Heart right ventricle (tissue), 16 donors: ENCODE data around the gene TTC19. TPM values are rescaled to one million over a fixed set of nuclear protein-coding genes. Genes with fewer than 3 reads are reported as not detected.
"Not testable (repeated sequence)": the region's sequence is repeated elsewhere in the genome, so short reads cannot be mapped to it uniquely, and the experiment has no call there.

Experiments used
- ATAC-seq, 8 donors: fragments of 200-7000 bp; cut with Tn5 transposase; one replicate each; pipeline ENCODE4 v1.9.1; 2020; ENCODE audit warnings: mild to moderate bottlenecking in 8 of 8, moderate library complexity in 8 of 8, moderate number of reproducible peaks in 1 of 8
- DNase-seq, 2 donors: peaks; one replicate each; pipeline ENCODE4 v3.0.0-alpha.2; 2020
- H3K27ac ChIP-seq, 10 donors: fragments of 200-600 bp; sonication (generic) in 2 of 10; one replicate each; pipeline versions ENCODE4 v1.5.0 to v1.8.0; 2020 to 2022; ENCODE audit warnings: mild to moderate bottlenecking in 3 of 10
- H3K27me3 ChIP-seq, 7 donors: fragments of 200-600 bp; one replicate each; pipeline ENCODE4 v1.8.0; 2021 to 2022; ENCODE audit warnings: mild to moderate bottlenecking in 2 of 7
- H3K36me3 ChIP-seq, 9 donors: fragments of 200-600 bp; sonication (generic) in 1 of 9; one replicate each; pipeline versions ENCODE4 v1.5.0 to v1.8.0; 2020 to 2022; ENCODE audit warnings: mild to moderate bottlenecking in 2 of 9
- H3K4me1 ChIP-seq, 9 donors: fragments of 200-600 bp; sonication (generic) in 1 of 9; one replicate each; pipeline versions ENCODE4 v1.5.0 to v1.8.0; 2020 to 2022; ENCODE audit warnings: mild to moderate bottlenecking in 4 of 9
- H3K4me3 ChIP-seq, 10 donors: fragments of 200-600 bp; sonication (generic) in 2 of 10; one replicate each; pipeline versions ENCODE4 v1.5.0 to v1.8.0; 2020 to 2022; ENCODE audit warnings: mild to moderate bottlenecking in 7 of 10, moderate library complexity in 2 of 10
- H3K9me3 ChIP-seq, 11 donors: fragments of 200-600 bp in 10 of 11; sonication (generic) in 2 of 11; one replicate each; pipeline versions ENCODE4 v1.5.0 to v1.8.0; 2013 to 2022; ENCODE audit warnings: mild to moderate bottlenecking in 2 of 11, control low read depth in 1 of 11, moderate library complexity in 1 of 11
- WGBS, 2 donors: extraction: QIAGEN DNeasy Blood & Tissue Kit; methylation state at CpG; one replicate each; pipeline ENCODE4 v1.1.7; 2013; ENCODE audit warnings: inconsistent platforms in 1 of 2; 5-methylcytosine and 5-hydroxymethylcytosine counted together
- intact Hi-C, 10 donors: fragments of 100-400 bp; cut with DNase I; formaldehyde crosslinking; loops; one replicate each; pipeline versions ENCODE4 v1.11.1 to v1.14.2; 2022
- polyA plus RNA-seq, 2 donors: library from polyadenylated mRNA; stranded (reverse); fragments of 200-250 nt; gene quantifications; one replicate each; pipeline ENCODE4 v1.2.3, GENCODE V29; 2013
- total RNA-seq, 10 donors: library from RNA; stranded (reverse); fragmentation: NEBNext Ultra II Directional in 3 of 10; extraction: Animal tissue kit (Norgen Biotek cat#: 25700) in 3 of 10; gene quantifications; one replicate each; pipeline versions ENCODE4 v1.2.1 to v1.2.4, GENCODE V29; 2021 to 2023
- TF ChIP-seq, protein P1 (sequence below), 9 donors: fragments of 200-600 bp; sonication (generic) in 2 of 9; IDR thresholded peaks; one replicate each; pipeline versions ENCODE4 v1.5.0 to v1.8.0; 2021 to 2022; ENCODE audit warnings: antibody characterized with exemption in 9 of 9, mild to moderate bottlenecking in 5 of 9, moderate library complexity in 1 of 9
- donor health status: Arrhythmogenic right ventricular cardiomyopathy.
- donor health status: ischemic (EF 13 %, LVEDD 7.1; RV severe dilation, severe dysfunction).
- donor health status: healthy with polysubstance abuse.
- donor health status: DM: no; HTN: yes; CAD: no.
- donor health status: DM: no; HTN: no; CAD: no.
- donor health status: ischemic (EF 25% LVEDD 6.9; RV normal size, moderate dysfunction).
- donor health status: ischemic (EF 25% LVEDD 5.7; RV mildly dilated, moderate dysfunction).
- donor health status: healthy.
- donor health status: DM: yes; HTN: yes; CAD: no.
- donor health status: Ischemic cardiomyopathy.
- donor health status: ischemic (EF 35%, LVEDD 5.7; RV mildly dilated, moderate dysfunction).
- donor health status: nonischemic (EF 11% LVEDD 7.7; RV severe dilation, severe dysfunction).
- donor health status: DM: yes; HTN: yes; CAD: no.
- donor health status: PGD.
- donor health status: ischemic (EF 29% LVEDD 5.4; RV normal size, mild dysfunction).
- donor health status: nonischemic (EF 23%, LVEDD 6.1; RV moderate dilation, normal function).

The TTC19 gene
- total and polyA plus RNA-seq, 12 donors: 10.8 to 41.1 (median 26.7) TPM

DNA sequence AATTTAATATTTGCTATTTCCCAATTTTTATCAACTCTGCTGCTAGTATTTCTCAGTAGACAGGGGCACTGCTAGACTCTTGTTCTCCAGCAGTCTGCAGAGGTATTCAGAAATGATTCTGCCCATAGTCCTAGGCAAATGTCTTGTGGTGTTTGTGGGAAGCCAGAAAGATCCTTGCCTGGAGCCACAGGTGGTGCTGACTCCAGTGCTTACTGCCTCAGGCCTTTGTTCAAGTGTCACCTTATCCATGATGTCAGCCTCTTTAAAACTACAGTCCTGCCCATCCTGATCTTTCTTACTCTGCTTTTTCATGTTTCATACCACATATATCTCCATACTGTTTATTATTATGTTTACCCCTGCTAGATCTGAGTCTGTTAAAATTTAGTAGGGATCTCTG lies 26.6 kb upstream of the TTC19 start:
- Histone ChIP-seq H3K36me3 (peaks cover 0 to 48% (median 15%) of the 10 kb centered on the region in 9 donors), H3K4me1 (no peaks in the 10 kb centered on the region), H3K9me3 (no peaks in the 10 kb centered on the region), H3K4me3 (no peak overlapping the region), H3K27ac (no peak overlapping the region), H3K27me3 (no peaks in the 10 kb centered on the region)
- TF ChIP-seq, protein P1, sequence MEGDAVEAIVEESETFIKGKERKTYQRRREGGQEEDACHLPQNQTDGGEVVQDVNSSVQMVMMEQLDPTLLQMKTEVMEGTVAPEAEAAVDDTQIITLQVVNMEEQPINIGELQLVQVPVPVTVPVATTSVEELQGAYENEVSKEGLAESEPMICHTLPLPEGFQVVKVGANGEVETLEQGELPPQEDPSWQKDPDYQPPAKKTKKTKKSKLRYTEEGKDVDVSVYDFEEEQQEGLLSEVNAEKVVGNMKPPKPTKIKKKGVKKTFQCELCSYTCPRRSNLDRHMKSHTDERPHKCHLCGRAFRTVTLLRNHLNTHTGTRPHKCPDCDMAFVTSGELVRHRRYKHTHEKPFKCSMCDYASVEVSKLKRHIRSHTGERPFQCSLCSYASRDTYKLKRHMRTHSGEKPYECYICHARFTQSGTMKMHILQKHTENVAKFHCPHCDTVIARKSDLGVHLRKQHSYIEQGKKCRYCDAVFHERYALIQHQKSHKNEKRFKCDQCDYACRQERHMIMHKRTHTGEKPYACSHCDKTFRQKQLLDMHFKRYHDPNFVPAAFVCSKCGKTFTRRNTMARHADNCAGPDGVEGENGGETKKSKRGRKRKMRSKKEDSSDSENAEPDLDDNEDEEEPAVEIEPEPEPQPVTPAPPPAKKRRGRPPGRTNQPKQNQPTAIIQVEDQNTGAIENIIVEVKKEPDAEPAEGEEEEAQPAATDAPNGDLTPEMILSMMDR (IDR thresholded peaks at IDR 0.05): no peak
- ATAC-seq (no peak), DNase-seq (no peak)
- intact Hi-C loops: no loop called here

DNA sequence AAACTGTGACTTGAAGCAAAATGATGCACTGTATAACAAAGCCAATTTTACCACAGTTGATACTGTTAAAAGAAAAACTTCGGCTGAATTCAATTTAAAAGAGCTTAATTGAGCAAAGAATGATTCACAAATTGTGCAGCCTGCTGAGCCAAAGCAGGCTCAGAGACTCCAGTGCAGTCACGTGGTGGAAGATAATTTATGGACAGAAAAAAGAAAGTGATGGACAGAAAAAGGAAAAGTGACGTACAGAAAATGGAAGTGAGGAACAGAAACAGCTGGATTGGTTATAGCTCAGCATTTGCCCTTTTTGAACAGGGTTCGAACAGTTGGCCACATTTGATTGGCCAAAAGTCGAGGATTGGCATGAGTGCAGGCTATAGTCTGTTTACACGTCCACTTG lies 25.8 kb upstream of the TTC19 start:
- Histone ChIP-seq H3K9me3 (no peaks in the 10 kb centered on the region), H3K36me3 (peaks cover 0 to 56% (median 18%) of the 10 kb centered on the region in 9 donors), H3K27me3 (no peaks in the 10 kb centered on the region), H3K4me1 (no peaks in the 10 kb centered on the region), H3K27ac (no peak overlapping the region), H3K4me3 (no peak overlapping the region)
- TF ChIP-seq, protein P1 (IDR thresholded peaks at IDR 0.05): no peak
- ATAC-seq: no peak
- intact Hi-C loops: no loop called here
- no peak for DNase-seq
- 85 to 88% methylated on average over 6 of the region's 6 CpGs for WGBS, 2 donors

DNA sequence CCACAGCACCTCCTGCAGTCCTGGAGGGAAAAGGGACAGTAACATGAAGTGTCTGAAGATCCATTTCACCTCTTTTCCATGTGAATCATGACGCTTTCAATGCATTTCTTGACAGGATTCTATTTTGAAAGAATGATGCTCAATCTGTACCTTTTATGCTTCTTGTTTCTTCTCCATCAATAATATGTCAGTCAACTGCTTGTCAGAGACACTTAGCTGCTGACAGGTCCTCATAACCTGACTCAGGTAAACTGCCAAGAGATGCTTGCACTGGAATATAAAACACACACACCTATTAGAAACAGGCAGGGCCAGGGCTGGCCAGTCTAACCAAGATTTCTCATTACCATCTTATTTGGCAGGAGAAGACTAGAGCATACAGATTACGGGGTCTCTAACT lies 21.7 kb upstream of the TTC19 start:
- H3K4me3 ChIP-seq: no peak overlapping the region
- H3K36me3 ChIP-seq: peaks cover 0 to 86% (median 36%) of the 10 kb centered on the region in 9 donors
- DNase-seq: no peak
- no peak for ATAC-seq
- no peaks in the 10 kb centered on the region for H3K9me3 ChIP-seq
- intact Hi-C loops: no loop called here
- H3K4me1 ChIP-seq: peaks cover 0 to 6% (median 0%) of the 10 kb centered on the region in 9 donors
- 96 to 98% methylated on average over 2 of the region's 2 CpGs for WGBS, 2 donors
- TF ChIP-seq, protein P1 (IDR thresholded peaks at IDR 0.05): no peak
- no peak overlapping the region for H3K27ac ChIP-seq
- no peaks in the 10 kb centered on the region for H3K27me3 ChIP-seq

DNA sequence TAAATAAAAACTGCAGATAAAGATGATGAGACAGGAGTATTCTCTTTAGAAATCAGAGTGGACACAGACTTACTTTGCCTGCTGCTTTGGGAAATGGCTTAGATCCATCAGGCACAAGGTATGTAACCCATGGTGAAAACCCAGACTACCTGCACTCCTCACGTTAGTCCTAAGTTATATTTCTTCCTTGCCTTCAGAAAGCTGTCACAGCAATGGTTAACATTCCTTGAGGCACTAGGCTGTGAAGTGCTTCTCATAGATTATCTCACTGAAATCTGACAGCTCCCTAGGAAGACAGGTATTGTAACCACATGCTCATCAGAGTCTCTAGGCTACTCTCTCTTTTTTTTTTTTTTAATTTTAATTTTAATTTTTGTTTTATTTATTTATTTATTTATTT lies 21.0 kb upstream of the TTC19 start:
- WGBS, 2 donors: 91 to 92% methylated on average over 1 of the region's 1 CpG
- DNase-seq (no peak), ATAC-seq (no peak)
- TF ChIP-seq, protein P1 (IDR thresholded peaks at IDR 0.05): no peak
- H3K36me3 ChIP-seq: peaks cover 0 to 87% (median 36%) of the 10 kb centered on the region in 9 donors
- intact Hi-C loops: no loop called here
- no peak overlapping the region for H3K27ac ChIP-seq
- peaks cover 0 to 6% (median 0%) of the 10 kb centered on the region in 9 donors for H3K4me1 ChIP-seq
- no peaks in the 10 kb centered on the region for H3K27me3 ChIP-seq
- no peak overlapping the region for H3K4me3 ChIP-seq
- H3K9me3 ChIP-seq: no peaks in the 10 kb centered on the region

DNA sequence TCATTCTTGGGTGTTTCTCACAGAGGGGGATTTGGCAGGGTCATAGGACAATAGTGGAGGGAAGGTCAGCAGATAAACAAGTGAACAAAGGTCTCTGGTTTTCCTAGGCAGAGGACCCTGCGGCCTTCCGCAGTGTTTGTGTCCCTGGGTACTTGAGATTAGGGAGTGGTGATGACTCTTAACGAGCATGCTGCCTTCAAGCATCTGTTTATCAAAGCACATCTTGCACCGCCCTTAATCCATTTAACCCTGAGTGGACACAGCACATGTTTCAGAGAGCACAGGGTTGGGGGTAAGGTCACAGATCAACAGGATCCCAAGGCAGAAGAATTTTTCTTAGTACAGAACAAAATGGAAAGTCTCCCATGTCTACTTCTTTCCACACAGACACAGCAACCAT lies 20.6 kb upstream of the TTC19 start:
- intact Hi-C loops, H3K4me1 ChIP-seq, H3K27ac ChIP-seq, ATAC-seq, H3K4me3 ChIP-seq, H3K9me3 ChIP-seq, H3K27me3 ChIP-seq, DNase-seq: not testable (repeated sequence)
- WGBS, 2 donors: 51 to 56% methylated on average over 2 of the region's 4 CpGs
- peaks cover 0 to 89% (median 36%) of the 10 kb centered on the region in 9 donors for H3K36me3 ChIP-seq
